Epithelial cell of proximal tubule (primary cell): Measurements from ENCODE around the gene COL13A1. TPM values are rescaled to one million over a fixed set of nuclear protein-coding genes. Genes with fewer than 3 reads are reported as not detected.

Source experiments
- DNase-seq: peaks from one replicate; pipeline ENCODE4 v3.0.0-alpha.2; 2011; ENCODE audit warnings: low read depth
- H3K4me3 ChIP-seq: 2 replicates; pipeline ENCODE4 v1.5.1; 2011; ENCODE audit warnings: low read depth, mild to moderate bottlenecking, low read length
- CTCF ChIP-seq: conservative IDR thresholded peaks from 2 replicates; pipeline ENCODE4 v1.5.1; 2012; ENCODE audit warnings: low read depth, mild to moderate bottlenecking, low read length
- total RNA-seq: library from RNA; depleted of rRNA; stranded (reverse); fragments of >200 nt; gene quantifications from 2 replicates; pipeline ENCODE4 v1.2.3, GENCODE V29; 2015

The COL13A1 gene
- total RNA-seq, 1 donor from 2014 or later, result 13.6 TPM

DNA sequence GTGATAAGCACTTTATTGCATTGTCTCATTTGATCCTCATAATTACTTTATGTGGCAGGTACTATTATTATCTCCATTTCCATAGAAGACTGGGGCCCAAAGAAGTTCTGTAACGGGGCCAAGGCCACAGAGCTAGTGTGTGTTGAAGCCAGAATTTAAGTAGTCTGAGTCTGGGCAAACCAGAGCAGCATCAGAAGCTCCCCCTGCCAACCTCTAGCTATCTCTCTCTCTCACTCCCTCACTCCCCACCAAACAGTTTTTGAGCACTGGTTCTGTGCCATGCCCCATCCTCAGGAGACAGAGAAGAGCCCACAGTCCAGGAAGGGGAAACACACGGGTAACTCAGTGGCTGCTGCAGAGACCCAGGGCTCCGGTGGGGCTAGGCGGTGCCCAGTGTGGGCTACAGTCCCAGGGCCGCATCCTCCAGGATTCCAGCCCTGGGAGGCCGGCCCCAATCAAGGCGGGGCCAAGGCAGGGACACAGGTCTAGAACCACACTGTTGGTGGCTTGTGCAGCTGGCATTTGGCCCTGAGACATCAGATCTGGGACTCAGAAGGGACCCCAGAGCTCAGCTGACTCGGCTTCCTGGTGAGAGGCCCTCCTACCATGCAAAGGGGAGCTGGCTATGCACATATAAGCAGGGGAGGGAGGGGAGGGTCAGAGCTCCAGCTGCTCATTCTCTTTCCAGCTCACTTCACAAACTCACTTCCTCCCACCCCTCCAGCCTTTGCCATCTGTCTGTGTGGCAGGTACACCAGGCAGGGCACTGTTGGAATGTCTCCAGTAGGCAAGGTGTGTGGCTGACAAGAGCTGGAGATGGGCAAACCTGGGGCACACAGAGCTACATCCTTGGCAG is 34.4 kb downstream of the COL13A1 start:
- DNase-seq, result no peak
- TF ChIP-seq CTCF, result no peak
- H3K4me3 ChIP-seq, result no peak overlapping the region

- TF ChIP-seq CTCF, result no peak
- DNase-seq, result no peak
- H3K4me3 ChIP-seq, result no peak overlapping the region
Measured at GRCh38 chr10:69836731-69837030, 35.0 kb downstream of the COL13A1 start.

- no peak for DNase-seq
- no peak for TF ChIP-seq CTCF
Measured at GRCh38 chr10:69837261-69837660, 35.6 kb downstream of the COL13A1 start.

DNA sequence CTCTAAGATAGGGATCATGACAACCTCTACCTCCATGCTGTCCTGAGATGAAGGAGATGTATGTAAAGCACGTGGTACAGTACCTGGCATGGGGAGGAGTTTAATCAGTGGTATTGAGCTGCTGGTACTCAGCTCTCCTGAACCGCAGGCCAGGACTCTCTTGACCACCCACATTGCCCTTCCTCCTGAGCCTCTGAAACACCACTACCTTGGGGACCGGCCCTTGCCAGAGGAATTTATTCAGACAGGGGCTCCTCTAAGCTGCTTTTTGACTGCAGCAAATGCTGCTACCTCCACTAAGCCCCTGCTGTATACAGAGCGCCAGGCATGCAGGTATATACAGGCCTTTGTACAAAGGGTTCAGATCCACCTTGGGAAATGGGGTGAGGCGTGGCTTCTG is 36.7 kb downstream of the COL13A1 start:
- TF ChIP-seq CTCF, result no peak

More at GRCh38 chr10:69837261-69837660, 35.6 kb downstream of the COL13A1 start:
- H3K4me3 ChIP-seq, result no peak overlapping the region

DNA sequence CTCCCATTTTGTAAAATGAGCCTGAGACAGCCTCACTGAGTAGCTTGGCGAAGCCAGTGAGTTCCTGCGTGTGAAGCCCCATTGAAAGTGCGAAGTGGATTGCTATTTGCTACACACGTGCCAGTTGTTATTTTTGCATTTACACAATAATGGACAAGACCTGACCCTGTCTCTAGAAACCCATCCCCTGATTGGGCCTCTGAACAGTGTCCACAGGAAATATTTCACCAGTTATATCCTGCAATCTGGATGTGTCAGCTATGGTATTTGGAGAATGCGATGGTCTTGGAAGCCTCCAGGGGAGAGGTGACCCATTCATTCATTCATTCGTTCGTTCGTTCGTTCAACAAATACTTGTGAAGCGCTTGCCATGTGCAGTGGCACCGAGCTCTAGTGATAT is 37.1 kb downstream of the COL13A1 start:
- no peak for TF ChIP-seq CTCF
- no peak for DNase-seq

More for the DNA sequence above, 36.7 kb downstream of the COL13A1 start:
- no peak for DNase-seq
- no peak overlapping the region for H3K4me3 ChIP-seq

DNA sequence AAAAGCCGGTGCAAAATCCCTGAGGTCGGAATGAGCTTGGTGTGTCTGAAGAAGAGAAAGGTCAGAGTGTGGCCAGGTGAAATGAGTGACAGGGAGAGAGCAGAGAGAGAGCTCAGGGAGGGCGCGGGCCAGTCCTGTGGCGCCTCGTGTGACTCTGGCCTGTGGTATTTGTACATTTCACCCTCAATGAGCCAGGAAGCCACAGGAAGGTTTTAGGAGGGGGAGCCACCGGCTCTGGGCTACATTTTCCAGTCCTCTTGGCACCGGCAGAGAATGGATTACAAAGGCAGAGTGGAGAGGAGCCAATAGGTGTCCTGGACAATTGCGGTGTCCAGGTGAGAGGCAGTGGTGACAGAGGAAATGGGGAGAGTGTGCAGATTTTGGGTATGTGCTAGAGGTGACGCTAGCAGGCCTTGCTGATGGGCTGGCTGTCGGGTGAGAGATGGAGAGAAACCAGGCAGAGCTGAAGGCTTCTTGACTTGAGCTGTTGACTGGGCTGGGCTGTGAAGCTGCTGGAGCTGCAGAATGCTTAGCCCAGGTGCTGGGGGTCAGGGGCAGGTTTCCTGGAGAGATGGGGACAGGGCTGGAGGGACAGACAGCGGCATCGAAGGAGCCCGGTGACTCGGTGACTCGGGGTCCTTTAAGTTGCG is 38.1 kb downstream of the COL13A1 start:
- no peak overlapping the region for H3K4me3 ChIP-seq
- TF ChIP-seq CTCF, result no peak
- DNase-seq, result no peak

More for the DNA sequence above, 37.1 kb downstream of the COL13A1 start:
- no peak overlapping the region for H3K4me3 ChIP-seq

- TF ChIP-seq CTCF, result no peak
Measured at GRCh38 chr10:69840773-69841172, 39.1 kb downstream of the COL13A1 start.

More at GRCh38 chr10:69840773-69841172, 39.1 kb downstream of the COL13A1 start:
- H3K4me3 ChIP-seq, result no peak overlapping the region
- no peak for DNase-seq
